A549 (cell line): ENCODE measurements around the gene C1QC. TPM values are rescaled to one million over a fixed set of nuclear protein-coding genes. Genes with fewer than 3 reads are reported as not detected.

Source experiments
- ATAC-seq, 2 experiments: fragments of 200-7000 bp in 1 of 2; fragments of >200 bp in 1 of 2; cut with Nextera tagmentation in 1 of 2; cut with Tn5 transposase in 1 of 2; 3 replicates each; pipeline versions ENCODE4 v1.8.0 to v1.9.1; 2018 to 2020; ENCODE audit warnings: mild to moderate bottlenecking in 1 of 2, moderate library complexity in 1 of 2
- CTCF ChIA-PET: fragments of 300-600 bp; sonication (Branson Sonifier 250); formaldehyde crosslinking; extraction: SDS; loops from one replicate; lab custom pipeline; 2021; ENCODE audit warnings: antibody characterized with exemption, inconsistent platforms; lab: Yijun Ruan, JAX
- POLR2A ChIA-PET: fragments of 350-600 bp; formaldehyde crosslinking; extraction: SDS; loops from one replicate; lab custom pipeline; 2021; ENCODE audit warnings: antibody characterized with exemption, inconsistent platforms; lab: Yijun Ruan, JAX
- DNase-seq, 2 experiments: peaks; one replicate each; pipeline versions ENCODE4 v3.0.0 to v3.0.0-alpha.2; 2011 to 2016; ENCODE audit warnings: low read depth in 1 of 2, low spot score in 1 of 2
- FAIRE-seq: peaks from 2 replicates; lab custom pipeline; 2011; peaks lifted over from hg19 to GRCh38; lab: Jason Lieb, UNC
- H3K27ac ChIP-seq, 2 experiments: fragments of >200 bp; sonication (Bioruptor Twin); formaldehyde crosslinking; 3 replicates each; pipeline ENCODE4 v1.5.1; 2016 to 2017
- H3K4me1 ChIP-seq: fragments of >200 bp; sonication (Bioruptor Twin); formaldehyde crosslinking; 3 replicates; pipeline ENCODE4 v1.6.1; 2016
- H3K4me2 ChIP-seq: fragments of >200 bp; sonication (Bioruptor Twin); formaldehyde crosslinking; 3 replicates; pipeline ENCODE4 v1.6.1; 2016
- H3K4me3 ChIP-seq: fragments of >200 bp; sonication (Bioruptor Twin); formaldehyde crosslinking; 3 replicates; pipeline ENCODE4 v1.5.1; 2016
- H3K9me3 ChIP-seq: fragments of >200 bp; sonication (Bioruptor Twin); formaldehyde crosslinking; 3 replicates; pipeline ENCODE4 v1.6.1; 2016
- CBX2 ChIP-seq: fragments of 200-600 bp; sonication (generic); IDR thresholded peaks from 2 replicates; pipeline ENCODE4 v1.6.1; 2016; ENCODE audit warnings: low read depth, mild to moderate bottlenecking, borderline replicate concordance
- CEBPB ChIP-seq, 2 experiments: fragments of >200 bp in 1 of 2; sonication (Bioruptor Twin) in 1 of 2; formaldehyde crosslinking in 1 of 2; IDR thresholded peaks; 2 replicates each; pipeline ENCODE4 v1.6.1; 2012 to 2016
- CHD2 ChIP-seq: fragments of 150-350 bp; IDR thresholded peaks from 2 replicates; pipeline ENCODE4 v1.6.1; 2014; ENCODE audit warnings: low read length; ENCODE audit not compliant: partially characterized antibody
- ESRRA ChIP-seq: fragments of 150-350 bp; IDR thresholded peaks from 2 replicates; pipeline ENCODE4 v1.6.1; 2014; ENCODE audit warnings: mild to moderate bottlenecking, low read length, borderline replicate concordance
- HEYL ChIP-seq: fragments of 250-450 bp; sonication (Bioruptor Pico); IDR thresholded peaks from 2 replicates; pipeline ENCODE4 v1.8.0; 2021; ENCODE audit warnings: mild to moderate bottlenecking, moderate library complexity
- HOXB5 ChIP-seq: fragments of 250-450 bp; sonication (Bioruptor Pico); IDR thresholded peaks from 2 replicates; pipeline ENCODE4 v1.5.0; 2020; ENCODE audit warnings: mild to moderate bottlenecking, moderate library complexity
- KDM1A ChIP-seq: fragments of 200-600 bp; sonication (generic); IDR thresholded peaks from 2 replicates; pipeline ENCODE4 v1.6.1; 2016; ENCODE audit warnings: low read depth, mild to moderate bottlenecking
- PHF8 ChIP-seq: fragments of 200-600 bp; sonication (generic); IDR thresholded peaks from 2 replicates; pipeline ENCODE4 v1.6.1; 2016; ENCODE audit warnings: low read depth, mild to moderate bottlenecking, antibody characterized with exemption, moderate library complexity, borderline replicate concordance
- RCOR1 ChIP-seq: fragments of 150-350 bp; IDR thresholded peaks from 2 replicates; pipeline ENCODE4 v1.6.1; 2014; ENCODE audit warnings: antibody characterized with exemption, low read length, low read depth
- RNF2 ChIP-seq: fragments of 200-600 bp; sonication (generic); IDR thresholded peaks from 2 replicates; pipeline ENCODE4 v1.6.1; 2016; ENCODE audit warnings: low read depth, mild to moderate bottlenecking, antibody characterized with exemption, moderate library complexity, borderline replicate concordance
- SMC3 ChIP-seq: fragments of >200 bp; sonication (Bioruptor Twin); formaldehyde crosslinking; IDR thresholded peaks from 3 replicates; pipeline ENCODE4 v1.6.1; 2018; ENCODE audit warnings: inconsistent platforms
- ZSCAN20 ChIP-seq: fragments of 250-450 bp; sonication (Bioruptor Pico); IDR thresholded peaks from 2 replicates; pipeline ENCODE4 v1.8.0; 2022; ENCODE audit warnings: mild to moderate bottlenecking, moderate library complexity
- WGBS: methylation state at CpG from one replicate; pipeline ENCODE4 v1.1.6; 2017; ENCODE audit errors: missing lambda C conversion rate; 5-methylcytosine and 5-hydroxymethylcytosine counted together
- polyA plus RNA-seq, 4 experiments: library from polyadenylated mRNA; depleted of rRNA in 3 of 4; stranded (reverse); fragments of >200 nt; fragmentation: RNase III in 1 of 4; extraction: RNeasy Plus Mini Kit Qiagen cat#74134 plus additional on column Dnase treatment in 1 of 4; gene quantifications; 2 replicates in 3 of 4; 3 replicates in 1 of 4; pipeline ENCODE4 v1.2.3, GENCODE V29; 2011 to 2017
- TF ChIP-seq, protein P1 (sequence below): IDR thresholded peaks from 2 replicates; pipeline ENCODE4 v1.6.1; 2012
- TF ChIP-seq, protein P2 (sequence below): fragments of 150-350 bp; IDR thresholded peaks from 2 replicates; pipeline ENCODE4 v1.6.1; 2014; ENCODE audit warnings: low read depth, mild to moderate bottlenecking, low read length
- TF ChIP-seq, protein P3 (sequence below): fragments of >200 bp; sonication (Bioruptor Twin); formaldehyde crosslinking; IDR thresholded peaks from 3 replicates; pipeline ENCODE4 v1.5.1; 2016
- TF ChIP-seq, protein P4 (sequence below): fragments of 250-450 bp; sonication (Bioruptor Pico); IDR thresholded peaks from 2 replicates; pipeline ENCODE4 v1.5.0; 2020; ENCODE audit warnings: low read depth, mild to moderate bottlenecking, moderate library complexity
- TF ChIP-seq, protein P5 (sequence below): fragments of 250-450 bp; sonication (Bioruptor Pico); IDR thresholded peaks from 2 replicates; pipeline ENCODE4 v1.5.0; 2021; ENCODE audit warnings: mild to moderate bottlenecking, moderate library complexity, borderline replicate concordance

The C1QC gene
- polyA plus RNA-seq, 2 of the 4 experiments (the other 2 are of a cell fraction): not detected

DNA sequence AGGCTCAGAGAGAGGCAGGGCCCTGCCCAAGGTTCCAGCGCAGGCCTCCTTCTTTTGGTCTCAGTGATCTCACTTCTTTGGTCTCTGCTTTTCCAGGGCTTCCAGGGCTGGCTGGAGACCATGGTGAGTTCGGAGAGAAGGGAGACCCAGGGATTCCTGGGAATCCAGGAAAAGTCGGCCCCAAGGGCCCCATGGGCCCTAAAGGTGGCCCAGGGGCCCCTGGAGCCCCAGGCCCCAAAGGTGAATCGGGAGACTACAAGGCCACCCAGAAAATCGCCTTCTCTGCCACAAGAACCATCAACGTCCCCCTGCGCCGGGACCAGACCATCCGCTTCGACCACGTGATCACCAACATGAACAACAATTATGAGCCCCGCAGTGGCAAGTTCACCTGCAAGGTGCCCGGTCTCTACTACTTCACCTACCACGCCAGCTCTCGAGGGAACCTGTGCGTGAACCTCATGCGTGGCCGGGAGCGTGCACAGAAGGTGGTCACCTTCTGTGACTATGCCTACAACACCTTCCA lies 17.3 kb downstream of the C1QC start:
- ChIA-PET POLR2A (no interaction called here), CTCF (interaction anchor here (0.9 kb wide), 1 partner anchor 12 kb away, joined by 4 read pairs; no protein-coding TSS in a partner anchor)
- DNase-seq: no peak
- no peak overlapping the region for H3K4me2 ChIP-seq
- no peak overlapping the region for H3K27ac ChIP-seq
- no peak overlapping the region for H3K4me3 ChIP-seq
- TF ChIP-seq ZSCAN20 (CRISPR knock-in tag): no peak
- no peak for TF ChIP-seq CEBPB (IDR thresholded peaks at IDR 0.05)
- TF ChIP-seq, protein P1, sequence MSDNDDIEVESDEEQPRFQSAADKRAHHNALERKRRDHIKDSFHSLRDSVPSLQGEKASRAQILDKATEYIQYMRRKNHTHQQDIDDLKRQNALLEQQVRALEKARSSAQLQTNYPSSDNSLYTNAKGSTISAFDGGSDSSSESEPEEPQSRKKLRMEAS: no peak
- TF ChIP-seq, protein P2, sequence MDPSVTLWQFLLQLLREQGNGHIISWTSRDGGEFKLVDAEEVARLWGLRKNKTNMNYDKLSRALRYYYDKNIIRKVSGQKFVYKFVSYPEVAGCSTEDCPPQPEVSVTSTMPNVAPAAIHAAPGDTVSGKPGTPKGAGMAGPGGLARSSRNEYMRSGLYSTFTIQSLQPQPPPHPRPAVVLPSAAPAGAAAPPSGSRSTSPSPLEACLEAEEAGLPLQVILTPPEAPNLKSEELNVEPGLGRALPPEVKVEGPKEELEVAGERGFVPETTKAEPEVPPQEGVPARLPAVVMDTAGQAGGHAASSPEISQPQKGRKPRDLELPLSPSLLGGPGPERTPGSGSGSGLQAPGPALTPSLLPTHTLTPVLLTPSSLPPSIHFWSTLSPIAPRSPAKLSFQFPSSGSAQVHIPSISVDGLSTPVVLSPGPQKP: no peak
- TF ChIP-seq RNF2: no peak
- no peak for TF ChIP-seq PHF8
- TF ChIP-seq KDM1A: no peak
- TF ChIP-seq ESRRA: no peak
- no peak for TF ChIP-seq CHD2
- TF ChIP-seq, protein P3, sequence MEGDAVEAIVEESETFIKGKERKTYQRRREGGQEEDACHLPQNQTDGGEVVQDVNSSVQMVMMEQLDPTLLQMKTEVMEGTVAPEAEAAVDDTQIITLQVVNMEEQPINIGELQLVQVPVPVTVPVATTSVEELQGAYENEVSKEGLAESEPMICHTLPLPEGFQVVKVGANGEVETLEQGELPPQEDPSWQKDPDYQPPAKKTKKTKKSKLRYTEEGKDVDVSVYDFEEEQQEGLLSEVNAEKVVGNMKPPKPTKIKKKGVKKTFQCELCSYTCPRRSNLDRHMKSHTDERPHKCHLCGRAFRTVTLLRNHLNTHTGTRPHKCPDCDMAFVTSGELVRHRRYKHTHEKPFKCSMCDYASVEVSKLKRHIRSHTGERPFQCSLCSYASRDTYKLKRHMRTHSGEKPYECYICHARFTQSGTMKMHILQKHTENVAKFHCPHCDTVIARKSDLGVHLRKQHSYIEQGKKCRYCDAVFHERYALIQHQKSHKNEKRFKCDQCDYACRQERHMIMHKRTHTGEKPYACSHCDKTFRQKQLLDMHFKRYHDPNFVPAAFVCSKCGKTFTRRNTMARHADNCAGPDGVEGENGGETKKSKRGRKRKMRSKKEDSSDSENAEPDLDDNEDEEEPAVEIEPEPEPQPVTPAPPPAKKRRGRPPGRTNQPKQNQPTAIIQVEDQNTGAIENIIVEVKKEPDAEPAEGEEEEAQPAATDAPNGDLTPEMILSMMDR: no peak
- TF ChIP-seq SMC3: no peak
- no peak for TF ChIP-seq HEYL
- TF ChIP-seq, protein P4, sequence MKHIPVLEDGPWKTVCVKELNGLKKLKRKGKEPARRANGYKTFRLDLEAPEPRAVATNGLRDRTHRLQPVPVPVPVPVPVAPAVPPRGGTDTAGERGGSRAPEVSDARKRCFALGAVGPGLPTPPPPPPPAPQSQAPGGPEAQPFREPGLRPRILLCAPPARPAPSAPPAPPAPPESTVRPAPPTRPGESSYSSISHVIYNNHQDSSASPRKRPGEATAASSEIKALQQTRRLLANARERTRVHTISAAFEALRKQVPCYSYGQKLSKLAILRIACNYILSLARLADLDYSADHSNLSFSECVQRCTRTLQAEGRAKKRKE (CRISPR knock-in tag): no peak
- FAIRE-seq: no peak
- H3K9me3 ChIP-seq: no peaks in the 10 kb centered on the region
- H3K4me1 ChIP-seq: no peaks in the 10 kb centered on the region
- WGBS: 72% methylated on average over 16 of the region's 19 CpGs
- ATAC-seq: no peak

DNA sequence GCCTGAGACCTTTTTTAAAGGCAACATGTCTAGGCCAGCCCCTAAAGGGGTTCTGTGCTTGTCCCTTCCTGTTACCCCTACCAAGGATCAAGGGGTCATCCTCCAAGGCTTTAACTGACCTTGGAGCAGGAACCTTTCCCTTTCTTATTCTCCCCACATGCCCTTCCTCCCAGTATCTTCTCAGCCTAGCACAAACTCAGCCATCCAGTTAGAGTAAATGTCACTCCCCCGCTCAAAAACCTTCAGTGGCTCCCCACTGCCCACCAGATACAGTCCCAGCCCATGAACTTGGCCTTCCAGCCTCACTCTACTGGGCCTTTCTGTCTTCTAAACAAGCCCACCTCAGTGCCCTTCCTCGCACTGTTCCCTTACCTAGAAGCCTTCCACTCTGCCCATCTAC lies 18.4 kb downstream of the C1QC start:
- ChIA-PET POLR2A (no interaction called here), CTCF (interaction anchor here (2.1 to 2.7 kb wide), 3 partner anchors 13 to 268 kb away, joined by 7 to 14 read pairs (median 12); no protein-coding TSS in a partner anchor)
- FAIRE-seq: no peak
- no peak for DNase-seq
- Histone ChIP-seq H3K4me1 (no peaks in the 10 kb centered on the region), H3K9me3 (no peaks in the 10 kb centered on the region), H3K27ac (no peak overlapping the region), H3K4me3 (no peak overlapping the region), H3K4me2 (no peak overlapping the region)
- ATAC-seq: no peak
- TF ChIP-seq, protein P5, sequence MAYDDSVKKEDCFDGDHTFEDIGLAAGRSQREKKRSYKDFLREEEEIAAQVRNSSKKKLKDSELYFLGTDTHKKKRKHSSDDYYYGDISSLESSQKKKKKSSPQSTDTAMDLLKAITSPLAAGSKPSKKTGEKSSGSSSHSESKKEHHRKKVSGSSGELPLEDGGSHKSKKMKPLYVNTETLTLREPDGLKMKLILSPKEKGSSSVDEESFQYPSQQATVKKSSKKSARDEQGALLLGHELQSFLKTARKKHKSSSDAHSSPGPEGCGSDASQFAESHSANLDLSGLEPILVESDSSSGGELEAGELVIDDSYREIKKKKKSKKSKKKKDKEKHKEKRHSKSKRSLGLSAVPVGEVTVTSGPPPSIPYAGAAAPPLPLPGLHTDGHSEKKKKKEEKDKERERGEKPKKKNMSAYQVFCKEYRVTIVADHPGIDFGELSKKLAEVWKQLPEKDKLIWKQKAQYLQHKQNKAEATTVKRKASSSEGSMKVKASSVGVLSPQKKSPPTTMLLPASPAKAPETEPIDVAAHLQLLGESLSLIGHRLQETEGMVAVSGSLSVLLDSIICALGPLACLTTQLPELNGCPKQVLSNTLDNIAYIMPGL (CRISPR knock-in tag): no peak
- no peak for TF ChIP-seq RCOR1
- no peak for TF ChIP-seq CBX2
- TF ChIP-seq, protein P1: no peak
- no peak for TF ChIP-seq HOXB5
- WGBS: 73% methylated on average over 2 of the region's 2 CpGs
